Ascending aorta (tissue), 2 donors: ENCODE measurements around the gene ACBD4. TPM values are rescaled to one million over a fixed set of nuclear protein-coding genes. Genes with fewer than 3 reads are reported as not detected.

Experiments used
- DNase-seq, 2 donors: peaks; one replicate each; pipeline ENCODE4 v3.0.0-alpha.2; 2019; ENCODE audit warnings: low spot score in 2 of 2
- H3K27ac ChIP-seq, 2 donors: fragments of 200-600 bp; sonication (generic); one replicate each; pipeline ENCODE4 v1.5.1; 2016 to 2017; ENCODE audit warnings: mild to moderate bottlenecking in 1 of 2
- H3K27me3 ChIP-seq: fragments of 200-600 bp; sonication (generic); one replicate; pipeline ENCODE4 v1.5.1; 2017
- H3K36me3 ChIP-seq, 2 donors: fragments of 200-600 bp; sonication (generic); one replicate each; pipeline ENCODE4 v1.5.1; 2016
- H3K4me1 ChIP-seq, 2 donors: fragments of 200-600 bp; sonication (generic); one replicate each; pipeline ENCODE4 v1.5.1; 2016 to 2017; ENCODE audit warnings: mild to moderate bottlenecking in 1 of 2
- H3K4me3 ChIP-seq, 2 donors: fragments of 200-600 bp; sonication (generic); one replicate each; pipeline ENCODE4 v1.5.1; 2016 to 2017; ENCODE audit warnings: mild to moderate bottlenecking in 1 of 2
- H3K9me3 ChIP-seq, 2 donors: fragments of 200-600 bp; sonication (generic); one replicate each; pipeline ENCODE4 v1.5.1; 2016
- intact Hi-C: fragments of 100-400 bp; cut with DNase I; formaldehyde crosslinking; loops from one replicate; pipeline ENCODE4 v1.15.1; 2023
- total RNA-seq: library from RNA; depleted of rRNA; stranded (reverse); fragments of >200 nt; gene quantifications from one replicate; pipeline ENCODE4 v1.1.0, GENCODE V29; 2016
- TF ChIP-seq, protein P1 (sequence below), 3 experiments: fragments of 200-600 bp in 2 of 3; fragments of 450-650 bp in 1 of 3; sonication (generic) in 2 of 3; IDR thresholded peaks; one replicate each; pipeline ENCODE4 v1.5.1; 2016 to 2019; ENCODE audit warnings: antibody characterized with exemption in 3 of 3, mild to moderate bottlenecking in 1 of 3, moderate library complexity in 1 of 3

The ACBD4 gene
- total RNA-seq, 1 donor from 2014 or later: 14.7 TPM

DNA sequence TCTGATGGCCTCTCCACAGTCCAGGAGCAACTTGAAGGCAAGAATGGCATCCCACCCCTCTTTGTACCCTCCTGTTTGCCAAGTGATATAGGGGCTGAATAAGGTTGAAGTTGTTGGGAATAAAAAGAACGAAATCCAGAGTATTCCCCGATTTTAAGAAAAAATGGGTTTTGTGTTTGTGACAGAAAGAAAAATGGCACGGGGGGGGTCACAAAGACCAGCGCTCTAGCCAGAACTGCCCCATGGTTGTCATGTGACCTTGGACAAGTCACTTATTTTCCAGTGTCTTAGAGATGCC is 11.1 kb downstream of the ACBD4 start:
- H3K4me3 ChIP-seq: peak overlapping the region; percentile 70 to 73
- intact Hi-C loops: loop anchor here (5.0 to 10.0 kb wide), 2 partner anchors 171 to 1242 kb away; partner anchors contain the start of genes MAP3K14 and MPP2

DNA sequence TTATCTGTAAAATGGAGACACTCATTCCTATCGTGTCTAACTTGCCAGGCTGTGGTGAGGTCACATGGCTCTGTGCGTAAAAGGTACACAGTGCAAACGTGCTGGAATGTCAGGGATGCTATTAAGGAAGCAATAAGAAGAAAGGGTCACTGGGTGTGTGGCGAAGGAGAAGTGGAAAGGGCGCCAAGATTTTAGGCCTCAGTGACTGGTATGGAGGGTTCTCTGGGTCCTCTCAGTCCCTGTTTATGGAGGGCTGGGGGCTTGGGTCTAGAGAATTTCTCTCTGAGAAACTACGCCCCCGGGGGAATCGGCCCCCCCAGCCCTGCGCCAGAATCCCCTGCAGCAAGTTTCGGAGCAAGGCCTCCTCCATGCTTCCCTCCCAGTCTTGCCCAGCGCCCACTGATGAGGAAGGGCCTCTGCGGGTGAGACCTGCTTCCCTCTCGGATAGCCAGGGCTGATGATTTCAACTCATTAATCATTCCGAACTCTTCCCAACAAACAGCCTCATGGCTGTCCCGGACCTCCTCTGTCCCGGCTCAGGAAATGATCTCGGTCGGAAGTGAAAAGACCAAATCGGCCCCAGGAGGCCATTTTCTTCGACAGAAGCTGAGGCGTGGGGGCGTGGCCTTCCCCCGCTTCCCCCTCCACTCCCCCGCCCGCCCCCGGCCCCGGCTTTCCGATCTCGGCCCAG is 11.5 kb downstream of the ACBD4 start:
- DNase-seq: peak in 1 of 2 donors; percentile 86
- intact Hi-C loops: loop anchor here (5.0 to 10.0 kb wide), 2 partner anchors 170 to 1242 kb away; partner anchors contain the start of genes MAP3K14 and MPP2
- Histone ChIP-seq H3K27me3 (no peaks in the 10 kb centered on the region), H3K27ac (peak overlapping the region; percentile 96), H3K9me3 (no peaks in the 10 kb centered on the region), H3K4me3 (peak overlapping the region; percentile 70 to 73), H3K4me1 (peaks cover 11 to 41% of the 10 kb centered on the region in 2 donors), H3K36me3 (no peaks in the 10 kb centered on the region)
- TF ChIP-seq, protein P1, sequence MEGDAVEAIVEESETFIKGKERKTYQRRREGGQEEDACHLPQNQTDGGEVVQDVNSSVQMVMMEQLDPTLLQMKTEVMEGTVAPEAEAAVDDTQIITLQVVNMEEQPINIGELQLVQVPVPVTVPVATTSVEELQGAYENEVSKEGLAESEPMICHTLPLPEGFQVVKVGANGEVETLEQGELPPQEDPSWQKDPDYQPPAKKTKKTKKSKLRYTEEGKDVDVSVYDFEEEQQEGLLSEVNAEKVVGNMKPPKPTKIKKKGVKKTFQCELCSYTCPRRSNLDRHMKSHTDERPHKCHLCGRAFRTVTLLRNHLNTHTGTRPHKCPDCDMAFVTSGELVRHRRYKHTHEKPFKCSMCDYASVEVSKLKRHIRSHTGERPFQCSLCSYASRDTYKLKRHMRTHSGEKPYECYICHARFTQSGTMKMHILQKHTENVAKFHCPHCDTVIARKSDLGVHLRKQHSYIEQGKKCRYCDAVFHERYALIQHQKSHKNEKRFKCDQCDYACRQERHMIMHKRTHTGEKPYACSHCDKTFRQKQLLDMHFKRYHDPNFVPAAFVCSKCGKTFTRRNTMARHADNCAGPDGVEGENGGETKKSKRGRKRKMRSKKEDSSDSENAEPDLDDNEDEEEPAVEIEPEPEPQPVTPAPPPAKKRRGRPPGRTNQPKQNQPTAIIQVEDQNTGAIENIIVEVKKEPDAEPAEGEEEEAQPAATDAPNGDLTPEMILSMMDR (IDR thresholded peaks at IDR 0.05): no peak

More for the DNA sequence above, 11.1 kb downstream of the ACBD4 start:
- Histone ChIP-seq H3K4me1 (peaks cover 9 to 36% of the 10 kb centered on the region in 2 donors), H3K9me3 (no peaks in the 10 kb centered on the region), H3K27ac (peak overlapping the region; percentile 96), H3K36me3 (no peaks in the 10 kb centered on the region), H3K27me3 (no peaks in the 10 kb centered on the region)
- DNase-seq: no peak
- TF ChIP-seq, protein P1 (IDR thresholded peaks at IDR 0.05): no peak

DNA sequence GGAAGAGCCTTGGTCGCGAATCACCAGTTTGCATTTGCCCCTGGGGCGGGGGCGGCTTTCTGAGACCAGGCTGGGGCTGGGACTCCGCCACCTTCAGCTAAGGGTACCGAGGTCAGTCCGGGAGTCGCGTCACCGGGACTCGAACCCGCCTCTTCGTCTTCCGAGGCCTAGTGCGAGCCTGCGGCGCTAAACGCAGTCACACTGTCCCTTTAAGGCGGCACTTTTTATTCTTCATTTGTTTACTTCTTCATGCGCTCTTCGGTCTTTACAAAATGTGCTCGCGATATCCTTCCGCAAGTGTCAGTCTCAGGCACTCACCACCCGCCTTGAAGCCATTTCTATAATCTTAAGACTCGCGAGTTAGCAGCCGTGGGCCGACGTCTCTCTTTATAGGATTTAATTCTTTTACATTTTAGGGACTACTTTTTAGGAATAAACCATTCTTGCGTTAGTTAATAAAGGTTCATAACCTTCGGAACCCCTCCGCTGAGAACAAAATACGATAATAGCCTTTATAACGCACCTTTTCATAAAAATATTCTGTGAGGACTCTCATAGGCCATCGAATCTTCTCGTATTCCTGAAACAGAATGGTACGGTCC is 12.2 kb downstream of the ACBD4 start:
- Histone ChIP-seq H3K4me3 (peak overlapping the region; percentile 70 to 73), H3K36me3 (no peaks in the 10 kb centered on the region), H3K27ac (peak overlapping the region; percentile 96), H3K4me1 (peaks cover 11 to 47% of the 10 kb centered on the region in 2 donors), H3K27me3 (no peaks in the 10 kb centered on the region), H3K9me3 (no peaks in the 10 kb centered on the region)
- intact Hi-C loops: loop anchor here (1.0 to 10.0 kb wide), 4 partner anchors 14 to 1243 kb away; partner anchors contain the start of genes HEXIM2, MAP3K14 and MPP2
- DNase-seq: peak in 1 of 2 donors; percentile 87
- TF ChIP-seq, protein P1 (IDR thresholded peaks at IDR 0.05): no peak

DNA sequence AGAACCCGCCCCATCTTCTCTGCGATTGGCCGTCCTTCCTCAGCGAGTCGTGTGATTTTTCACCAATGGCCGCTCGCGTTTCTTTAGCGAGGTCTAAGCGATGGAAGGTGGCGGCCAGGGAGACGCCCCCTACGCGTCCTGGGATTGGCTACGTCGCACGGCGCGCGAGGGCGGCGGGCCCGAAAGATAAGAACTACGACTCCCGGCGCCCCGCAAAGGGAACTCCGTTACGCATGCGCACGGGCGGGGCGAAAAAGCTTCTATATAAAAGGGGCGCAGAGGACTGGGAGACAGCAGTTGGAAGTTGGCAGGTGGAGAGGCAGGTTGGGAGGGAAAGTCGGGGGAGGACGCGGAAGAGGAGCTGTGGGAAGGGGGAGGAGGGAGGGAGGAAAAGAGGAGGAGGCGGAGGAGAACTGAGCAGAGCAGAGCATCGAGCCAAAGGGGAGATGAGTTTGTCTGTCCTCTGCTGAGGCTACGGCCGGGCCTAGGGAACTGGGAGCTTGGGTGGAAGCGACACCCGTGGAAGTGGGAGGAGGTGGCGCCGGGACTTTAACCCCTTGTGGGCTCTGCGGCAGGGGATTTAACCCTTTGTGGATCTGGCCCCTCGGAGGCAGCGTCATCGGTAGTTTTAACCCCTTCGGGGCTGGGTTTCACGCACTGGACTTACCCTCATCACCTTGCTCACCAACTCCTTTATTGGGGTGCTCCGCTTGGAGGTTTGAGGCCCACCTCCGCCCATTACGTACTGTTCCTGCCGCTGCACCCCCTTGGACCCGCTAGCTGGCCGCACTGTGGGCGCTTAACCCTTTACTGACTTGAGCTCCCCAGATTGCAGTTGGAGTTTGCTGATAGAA is 12.9 kb downstream of the ACBD4 start, which contains the start of gene HEXIM1:
HEXIM1 (plus strand) TSS at position 293 of the 854 bp plus-strand sequence. CDS start 716 bp downstream, outside the sequence.
- Histone ChIP-seq H3K27me3 (no peaks in the 10 kb centered on the region), H3K4me3 (peak within 1 kb of the TSS; percentile 73 to 90), H3K36me3 (no peaks in the 10 kb centered on the region), H3K27ac (peak within 1 kb of the TSS; percentile 96 to 97), H3K4me1 (peaks cover 11 to 47% of the 10 kb centered on the region in 2 donors), H3K9me3 (no peaks in the 10 kb centered on the region)
- intact Hi-C loops: loop anchor here (1.0 to 10.0 kb wide), 6 partner anchors 13 to 1244 kb away; partner anchors contain the start of genes ACBD4, HEXIM2, MAP3K14 and MPP2
- peak; percentile 98 to 100 for DNase-seq
- TF ChIP-seq, protein P1 (IDR thresholded peaks at IDR 0.05): no peak

DNA sequence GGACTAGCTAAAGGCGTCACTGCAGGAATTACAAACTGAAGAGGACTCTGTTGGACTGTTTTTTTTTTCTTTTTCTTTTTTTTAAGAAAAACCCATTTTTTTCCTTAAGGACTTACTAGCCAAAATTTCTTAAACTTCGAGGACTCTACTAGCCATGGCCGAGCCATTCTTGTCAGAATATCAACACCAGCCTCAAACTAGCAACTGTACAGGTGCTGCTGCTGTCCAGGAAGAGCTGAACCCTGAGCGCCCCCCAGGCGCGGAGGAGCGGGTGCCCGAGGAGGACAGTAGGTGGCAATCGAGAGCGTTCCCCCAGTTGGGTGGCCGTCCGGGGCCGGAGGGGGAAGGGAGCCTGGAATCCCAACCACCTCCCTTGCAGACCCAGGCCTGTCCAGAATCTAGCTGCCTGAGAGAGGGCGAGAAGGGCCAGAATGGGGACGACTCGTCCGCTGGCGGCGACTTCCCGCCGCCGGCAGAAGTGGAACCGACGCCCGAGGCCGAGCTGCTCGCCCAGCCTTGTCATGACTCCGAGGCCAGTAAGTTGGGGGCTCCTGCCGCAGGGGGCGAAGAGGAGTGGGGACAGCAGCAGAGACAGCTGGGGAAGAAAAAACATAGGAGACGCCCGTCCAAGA is 13.7 kb downstream of the ACBD4 start:
- Histone ChIP-seq H3K4me1 (peaks cover 11 to 44% of the 10 kb centered on the region in 2 donors), H3K4me3 (peak overlapping the region; percentile 72 to 90), H3K36me3 (no peaks in the 10 kb centered on the region), H3K27ac (peak overlapping the region; percentile 94 to 97), H3K27me3 (no peaks in the 10 kb centered on the region), H3K9me3 (no peaks in the 10 kb centered on the region)
- TF ChIP-seq, protein P1 (IDR thresholded peaks at IDR 0.05): peak; percentile 86 to 93 (median 87)
- peak in 1 of 2 donors; percentile 94 for DNase-seq
- intact Hi-C loops: loop anchor here (1.0 to 10.0 kb wide), 4 partner anchors 14 to 1244 kb away; partner anchors contain the start of genes ACBD4, MAP3K14 and MPP2
